GM19035 (cell line): ENCODE results near the gene FER1L5.

Experiments used
- ATAC-seq: cut with Tn5 transposase; IDR thresholded peaks from one replicate; pipeline ENCODE4 v1.9.1; 2021; ENCODE audit not compliant: unreplicated experiment

FER1L5 gene

DNA sequence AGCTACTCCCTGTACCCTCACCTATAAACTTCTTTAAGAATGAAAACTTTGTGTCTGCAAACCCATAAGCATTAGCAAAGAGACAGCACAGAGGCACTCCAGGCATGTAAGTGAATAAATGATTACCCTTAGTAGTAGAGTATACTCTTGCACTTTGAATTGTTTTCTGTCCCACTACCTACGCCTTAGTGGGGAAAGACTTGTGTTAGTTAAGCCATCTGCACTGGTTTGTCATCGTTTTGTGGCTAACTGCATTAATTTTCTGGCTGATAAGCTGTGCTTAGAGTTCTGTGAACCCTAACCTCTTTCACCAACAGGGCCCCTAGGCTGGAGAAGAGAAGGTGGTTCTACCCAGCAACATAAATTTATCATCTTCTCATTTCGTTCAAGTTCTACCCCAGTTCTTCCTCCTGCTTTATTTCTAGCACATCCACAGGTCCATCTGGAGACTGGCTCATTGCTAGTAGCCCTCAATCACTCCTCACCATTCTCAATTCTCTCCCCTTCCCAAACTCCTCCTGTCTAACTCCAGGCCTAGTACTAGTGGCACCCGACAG, 96.6 kb downstream of the FER1L5 start:
- no peak for ATAC-seq

DNA sequence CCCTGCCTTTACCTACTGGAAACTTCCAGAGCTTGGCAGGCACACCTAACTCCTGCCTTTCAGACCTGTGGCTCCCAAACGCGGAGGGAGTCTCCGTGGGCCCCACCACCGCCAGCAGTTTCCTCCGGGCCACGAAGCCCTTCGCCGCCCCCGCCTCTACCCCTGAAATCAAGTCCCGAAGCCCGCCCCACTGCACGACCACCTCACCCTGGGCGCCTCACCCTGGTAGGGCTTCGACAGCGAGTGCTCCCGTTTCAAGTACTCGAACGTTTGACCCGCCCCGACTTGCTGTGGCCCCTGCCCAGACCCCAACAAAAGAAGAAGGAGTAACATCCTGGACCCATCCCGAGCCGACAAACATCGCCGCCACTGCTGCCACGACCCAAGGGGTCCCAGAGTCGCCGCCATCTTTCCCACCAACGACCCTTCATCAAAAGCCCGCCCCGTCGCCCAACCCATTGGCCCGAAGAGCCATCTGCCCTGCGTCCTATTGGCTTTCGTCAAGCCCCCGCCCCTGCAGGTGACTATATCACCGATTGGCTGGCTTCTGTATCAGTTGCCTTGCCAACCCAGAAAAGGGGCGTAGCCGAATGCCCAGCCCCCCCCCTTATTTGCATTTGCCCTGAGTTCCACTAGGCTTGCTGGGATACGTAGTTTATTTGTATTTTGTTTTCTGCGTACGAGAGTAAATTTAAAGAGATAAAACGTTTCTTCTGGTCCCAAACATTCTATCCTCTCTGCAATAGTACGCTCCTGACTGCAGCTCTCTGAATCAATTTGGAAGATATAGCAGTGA, 97.3 kb downstream of the FER1L5 start, which contains the start of gene LMAN2L:
LMAN2L (minus strand) TSS at position 432 of the 796 bp plus-strand sequence; CDS start at position 408, 24 bp downstream.
- peak; percentile 99 for ATAC-seq

DNA sequence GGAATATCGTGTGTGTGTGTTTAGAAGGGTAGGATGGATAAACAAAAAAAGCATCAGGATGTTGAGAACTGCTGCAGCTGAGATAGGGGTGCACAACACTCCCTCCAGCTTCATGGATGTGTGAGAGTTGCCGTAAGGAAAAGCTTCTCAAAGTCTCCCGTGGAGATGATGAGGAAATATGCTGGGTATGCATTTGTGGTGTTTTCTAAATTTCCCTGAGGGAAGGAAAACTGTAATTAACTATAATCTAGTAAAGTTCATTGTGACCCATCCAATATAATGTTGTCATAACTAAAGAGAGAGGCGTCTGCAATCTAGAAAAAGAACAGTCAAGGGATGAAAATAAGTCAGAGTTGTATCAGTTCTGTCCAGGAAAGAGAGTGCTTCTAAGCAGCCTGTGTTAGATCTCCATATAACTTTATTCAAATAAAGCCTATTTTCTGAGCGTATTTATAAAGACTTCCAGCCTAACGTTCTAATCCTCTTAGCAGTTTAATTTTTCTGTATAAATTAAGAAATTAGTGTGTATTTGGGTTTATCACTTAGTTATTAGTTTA, 104.6 kb downstream of the FER1L5 start:
- no peak for ATAC-seq

DNA sequence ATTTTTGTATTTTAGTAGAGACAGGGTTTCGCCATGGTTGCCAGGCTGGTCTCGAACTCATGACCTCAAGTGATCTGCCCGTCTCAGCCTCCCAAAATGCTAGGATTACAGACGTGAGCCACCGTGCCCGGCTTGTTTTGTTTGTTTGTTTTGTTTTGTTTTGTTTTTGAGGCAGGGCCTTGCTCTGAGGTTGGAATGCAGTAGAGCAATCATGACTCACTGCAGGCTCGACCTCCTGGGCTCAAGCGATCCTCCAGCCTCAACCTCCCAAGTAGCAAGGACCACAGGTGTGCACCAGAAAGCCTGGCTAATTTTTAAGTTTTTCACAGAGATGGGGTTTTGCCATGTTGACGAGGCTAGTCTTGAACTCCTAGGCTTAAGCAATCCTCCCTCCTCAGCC, 109.2 kb downstream of the FER1L5 start:
- no peak for ATAC-seq

DNA sequence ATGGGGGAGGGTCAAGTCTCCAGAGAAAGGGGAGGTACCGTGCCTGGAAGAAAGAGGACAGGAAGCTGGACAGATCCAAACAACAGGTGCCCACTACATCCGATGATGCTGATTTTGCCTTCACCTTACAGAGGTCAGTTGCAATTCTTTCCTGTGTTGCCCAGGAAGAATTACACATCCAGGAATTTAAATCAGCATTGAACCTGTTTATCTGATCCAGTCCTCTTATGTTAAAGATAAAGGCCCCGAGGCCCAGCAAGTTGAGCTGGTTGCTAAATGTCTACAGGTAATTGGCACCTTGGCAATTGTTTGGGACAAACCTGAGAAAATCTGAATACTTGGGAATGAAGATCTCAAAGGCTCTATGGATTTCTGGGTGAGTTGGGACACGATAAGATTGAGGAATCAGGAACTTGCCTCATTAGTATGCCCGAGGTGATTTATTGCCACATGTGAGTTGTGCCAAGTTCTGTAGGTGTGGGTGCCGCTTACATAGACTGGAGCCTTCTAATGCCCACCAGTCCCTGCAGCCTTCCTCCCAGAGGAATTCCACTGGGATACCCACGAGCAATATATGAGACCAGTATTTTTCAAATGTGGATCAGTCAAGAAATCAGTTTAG, 111.2 kb downstream of the FER1L5 start:
- no peak for ATAC-seq

DNA sequence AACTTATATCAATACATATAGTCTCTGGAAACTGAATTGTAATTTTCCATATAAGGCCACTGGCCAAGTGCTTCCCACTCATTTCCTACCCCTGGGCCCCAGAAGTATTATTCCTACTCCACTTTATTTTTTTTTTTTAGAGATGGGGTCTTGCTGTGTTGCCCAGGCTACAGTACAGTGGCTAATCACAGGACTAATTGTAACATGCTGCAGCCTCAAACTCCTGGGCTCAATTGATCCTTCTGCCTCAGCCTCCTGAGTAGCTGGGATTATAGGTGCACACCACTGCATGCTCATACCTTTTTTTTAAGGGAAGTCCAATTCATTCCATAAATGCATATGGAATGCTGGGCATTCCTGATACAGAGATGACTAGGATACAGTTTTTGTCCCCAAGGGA, 111.8 kb downstream of the FER1L5 start:
- ATAC-seq: no peak
